T47D (cell line): Measurements from ENCODE around the gene KCNC1.

Experiments used
- DNase-seq, 2 experiments: peaks; one replicate each; pipeline versions ENCODE4 v3.0.0 to v3.0.0-alpha.2; 2011 to 2012; ENCODE audit warnings: low read depth in 1 of 2, low spot score in 1 of 2
- JUND ChIP-seq: IDR thresholded peaks from 2 replicates; pipeline ENCODE4 v1.6.1; 2012; ENCODE audit warnings: low read depth
- in situ Hi-C: cut with HindIII; loops from 2 replicates; pipeline ENCODE4 v1.10.0; 2016; ENCODE audit warnings: low sequenced_read_pairs, low pct_unique_long_range_greater_than_20kb

The KCNC1 gene

GRCh38 chr11:17807034-17807433 lies 72.5 kb downstream of the KCNC1 start:
- in situ Hi-C loops = no loop called here
- no peak for DNase-seq
- no peak for TF ChIP-seq JUND

GRCh38 chr11:17810041-17810440 lies 75.5 kb downstream of the KCNC1 start:
- in situ Hi-C loops = no loop called here
- no peak for TF ChIP-seq JUND
- no peak for DNase-seq

GRCh38 chr11:17810746-17811145 lies 76.2 kb downstream of the KCNC1 start:
- peak in 1 of 2 experiments; percentile 19 for DNase-seq
- no peak for TF ChIP-seq JUND
- in situ Hi-C loops = no loop called here

- DNase-seq = peak; percentile 17 to 87
- no peak; the same call in 1 of the 2 replicates for TF ChIP-seq JUND
- in situ Hi-C loops = no loop called here
These were observed 76.8 kb downstream of the KCNC1 start for GRCh38 chr11:17811352-17811751.

- in situ Hi-C loops = no loop called here
- DNase-seq = peak; percentile 33 to 95
- TF ChIP-seq JUND = peak; percentile 70
These were observed 77.7 kb downstream of the KCNC1 start for GRCh38 chr11:17812091-17812864.

GRCh38 chr11:17812865-17813187 lies 78.2 kb downstream of the KCNC1 start:
- no peak for TF ChIP-seq JUND
- no peak for DNase-seq
- in situ Hi-C loops = no loop called here

GRCh38 chr11:17813391-17814059 lies 78.9 kb downstream of the KCNC1 start:
- in situ Hi-C loops = no loop called here
- peak; percentile 13 for TF ChIP-seq JUND
- peak; percentile 17 to 94 for DNase-seq

- in situ Hi-C loops = no loop called here
- DNase-seq = no peak
- no peak for TF ChIP-seq JUND
These were observed 80.0 kb downstream of the KCNC1 start for GRCh38 chr11:17814546-17814945.

GRCh38 chr11:17816232-17816931 lies 81.8 kb downstream of the KCNC1 start:
- DNase-seq = peak; percentile 5 to 32
- in situ Hi-C loops = no loop called here
- TF ChIP-seq JUND = no peak

GRCh38 chr11:17821648-17822400 lies 87.2 kb downstream of the KCNC1 start:
- in situ Hi-C loops = no loop called here
- no peak for DNase-seq
- no peak for TF ChIP-seq JUND

GRCh38 chr11:17822401-17822781 lies 87.8 kb downstream of the KCNC1 start:
- no peak for TF ChIP-seq JUND
- no peak for DNase-seq
- in situ Hi-C loops = no loop called here

- DNase-seq = no peak
- TF ChIP-seq JUND = no peak
- in situ Hi-C loops = no loop called here
These were observed 92.4 kb downstream of the KCNC1 start for GRCh38 chr11:17827006-17827405.
